ENCODE measurements around the gene HES4.
"Not testable (repeated sequence)": the region's sequence is repeated elsewhere in the genome, so short reads cannot be mapped to it uniquely, and the experiment has no call there.

Gene HES4

DNA sequence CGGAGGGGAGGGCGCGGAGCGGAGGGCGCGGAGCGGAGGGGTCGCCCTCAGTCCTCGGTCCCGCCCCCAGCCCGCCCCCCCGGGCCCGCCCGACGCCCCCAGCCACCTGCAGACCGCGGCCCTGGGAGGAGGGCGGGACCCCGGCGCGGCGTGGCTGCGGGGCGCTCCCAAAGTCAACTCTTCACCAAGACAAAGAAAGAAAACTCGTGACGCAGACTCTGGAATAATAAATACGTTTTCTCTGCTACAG is 1.2 kb downstream of the HES4 start:
- DNase-seq (ENCODE audit: low read depth) = no peak

DNA sequence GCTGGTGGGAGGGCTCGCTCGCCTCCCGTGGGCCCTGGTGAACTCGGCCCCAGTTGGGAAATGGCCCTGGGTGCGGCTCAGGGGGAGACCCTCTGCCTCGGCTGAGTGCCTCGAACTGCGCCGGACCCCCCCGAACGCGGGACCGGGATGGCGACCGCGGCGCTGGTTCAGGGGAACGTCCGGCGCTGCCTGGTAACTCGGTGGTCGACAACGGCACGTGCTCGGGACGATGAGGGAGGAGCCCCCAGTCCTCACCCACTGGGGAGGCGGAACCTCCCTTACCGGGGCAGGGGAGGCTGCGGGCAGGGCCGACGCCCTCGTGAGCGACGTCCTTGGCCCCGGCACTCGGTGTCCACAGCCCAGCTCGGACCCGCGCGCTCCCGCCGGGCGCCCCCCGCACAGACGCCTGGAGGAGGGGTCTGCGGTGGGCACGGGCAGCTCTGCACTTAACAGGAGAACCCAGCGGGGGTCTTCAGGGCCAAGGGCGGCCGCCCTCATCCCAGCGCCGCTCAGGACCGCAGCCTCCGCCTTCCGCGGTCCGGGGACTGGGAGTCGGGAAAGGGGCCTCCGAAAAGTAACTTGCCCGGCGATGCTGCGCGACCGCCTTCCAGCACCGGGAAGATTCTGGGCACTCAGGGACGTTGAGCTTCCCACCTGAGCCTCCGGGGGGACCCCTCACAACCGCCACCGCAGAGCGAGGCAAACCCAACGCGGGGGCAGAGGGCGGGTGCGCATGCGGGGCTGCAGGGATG is 1.7 kb downstream of the HES4 start:
- DNase-seq (ENCODE audit: low read depth) = no peak

GRCh38 chr1:997713-997992 is 2.2 kb downstream of the HES4 start:
- DNase-seq (ENCODE audit: low read depth) = no peak

GRCh38 chr1:996851-997712 is 2.8 kb downstream of the HES4 start:
- no peak for DNase-seq (ENCODE audit: low read depth)

GRCh38 chr1:995665-996633 is 3.9 kb downstream of the HES4 start:
- DNase-seq (ENCODE audit: low read depth) = no peak

DNA sequence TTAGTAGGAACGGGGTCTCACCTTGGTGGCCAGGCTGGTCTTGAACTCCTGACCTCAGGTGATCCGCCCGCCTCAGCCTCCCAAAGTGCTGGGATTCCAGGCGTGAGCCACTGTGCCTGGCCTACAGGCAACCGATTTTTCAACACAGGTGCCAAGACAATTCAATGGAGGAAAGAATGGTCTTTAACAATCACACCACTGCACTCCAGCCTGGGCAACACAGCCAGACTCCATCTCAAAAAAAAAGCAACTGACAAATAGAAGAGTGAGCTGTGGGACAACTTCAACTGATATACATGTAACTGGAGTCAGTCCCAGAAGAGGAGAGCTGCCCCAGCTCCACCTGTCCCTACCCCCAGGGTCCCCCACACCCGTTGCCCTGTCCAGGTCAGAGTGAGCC is 5.4 kb downstream of the HES4 start:
- not testable (repeated sequence) for DNase-seq (ENCODE audit: low read depth)

- no peak for DNase-seq (ENCODE audit: low read depth)
These were observed 6.4 kb downstream of the HES4 start for GRCh38 chr1:993379-993995.

- no peak for DNase-seq (ENCODE audit: low read depth)
These were observed 7.5 kb downstream of the HES4 start for GRCh38 chr1:992362-992761.

DNA sequence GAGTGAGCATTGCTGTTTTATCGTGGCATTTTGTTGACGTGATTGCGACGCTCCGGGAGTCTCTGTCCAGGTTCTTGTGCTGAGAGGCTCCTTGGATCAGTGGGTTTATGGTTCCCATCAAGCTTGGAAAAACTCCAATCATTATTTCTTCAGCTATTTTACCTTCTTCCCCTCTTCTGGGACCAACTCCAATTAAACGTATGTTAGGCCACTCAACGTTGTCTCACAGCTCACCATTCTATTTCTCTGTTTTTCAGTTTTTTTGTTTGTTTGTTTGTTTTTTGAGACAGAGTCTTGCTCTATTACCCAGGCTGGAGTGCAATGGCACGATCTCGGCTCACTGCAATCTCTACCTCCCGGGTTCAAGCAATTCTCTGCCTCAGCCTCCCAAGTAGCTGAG is 8.0 kb downstream of the HES4 start:
- DNase-seq (ENCODE audit: low read depth) = no peak

DNA sequence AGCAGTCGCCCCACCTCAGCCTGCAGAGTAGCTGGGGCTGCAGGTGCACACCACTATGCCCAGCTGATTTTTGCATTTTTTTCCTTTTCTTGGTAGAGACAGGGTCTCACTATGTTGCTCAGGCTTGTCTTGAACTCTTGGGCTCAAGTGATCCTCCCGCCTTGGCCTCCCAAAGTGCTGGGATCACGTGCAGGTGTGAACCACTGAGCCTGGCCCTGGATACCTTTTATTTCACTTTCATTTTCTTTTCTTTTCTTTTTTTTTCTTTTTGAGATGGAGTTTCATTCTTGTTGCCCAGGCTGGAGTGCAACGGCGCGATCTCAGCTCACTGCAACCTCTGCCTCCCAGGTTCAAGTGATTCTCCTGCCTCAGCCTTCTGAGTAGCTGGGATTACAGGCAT is 8.6 kb downstream of the HES4 start:
- DNase-seq (ENCODE audit: low read depth) = not testable (repeated sequence)

- not testable (repeated sequence) for DNase-seq (ENCODE audit: low read depth)
These were observed 11.8 kb downstream of the HES4 start for GRCh38 chr1:988061-988460.

DNA sequence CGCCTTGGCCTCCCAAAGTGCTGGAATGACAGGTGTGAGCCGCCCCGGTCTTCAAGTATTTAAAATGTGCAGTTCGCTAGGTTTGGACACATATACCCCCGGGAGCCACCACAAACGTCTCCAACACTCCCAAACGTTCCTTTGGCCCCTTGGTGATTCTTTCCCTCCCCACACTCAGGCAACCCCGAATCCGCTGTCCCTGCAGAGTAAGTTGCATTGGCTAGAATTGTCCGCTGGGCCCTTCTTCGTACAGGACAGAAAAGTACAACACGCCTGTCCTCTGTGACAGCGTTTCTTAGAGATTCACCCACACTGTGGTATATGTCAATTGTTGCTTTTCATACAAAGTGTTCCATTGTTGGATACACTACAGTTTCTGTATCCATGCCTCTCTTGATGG is 14.8 kb downstream of the HES4 start:
- no peak for DNase-seq (ENCODE audit: low read depth)

DNA sequence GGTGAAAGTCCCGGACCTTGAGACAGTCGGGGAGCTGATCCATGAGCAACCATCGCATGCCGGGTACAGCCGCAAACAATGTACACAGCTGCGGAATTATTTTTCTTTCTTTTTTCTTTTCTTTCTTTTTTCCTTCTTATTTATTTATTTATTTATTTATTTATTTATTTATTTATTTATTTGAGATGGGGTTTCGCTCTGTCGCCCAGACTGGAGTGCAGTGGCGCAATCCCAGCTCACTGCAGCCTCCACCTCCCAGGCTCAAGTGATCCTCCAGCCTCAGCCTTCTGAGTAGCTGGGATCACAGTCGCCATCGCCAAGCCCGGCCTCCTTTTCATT is 15.5 kb downstream of the HES4 start:
- DNase-seq (ENCODE audit: low read depth) = no peak

DNA sequence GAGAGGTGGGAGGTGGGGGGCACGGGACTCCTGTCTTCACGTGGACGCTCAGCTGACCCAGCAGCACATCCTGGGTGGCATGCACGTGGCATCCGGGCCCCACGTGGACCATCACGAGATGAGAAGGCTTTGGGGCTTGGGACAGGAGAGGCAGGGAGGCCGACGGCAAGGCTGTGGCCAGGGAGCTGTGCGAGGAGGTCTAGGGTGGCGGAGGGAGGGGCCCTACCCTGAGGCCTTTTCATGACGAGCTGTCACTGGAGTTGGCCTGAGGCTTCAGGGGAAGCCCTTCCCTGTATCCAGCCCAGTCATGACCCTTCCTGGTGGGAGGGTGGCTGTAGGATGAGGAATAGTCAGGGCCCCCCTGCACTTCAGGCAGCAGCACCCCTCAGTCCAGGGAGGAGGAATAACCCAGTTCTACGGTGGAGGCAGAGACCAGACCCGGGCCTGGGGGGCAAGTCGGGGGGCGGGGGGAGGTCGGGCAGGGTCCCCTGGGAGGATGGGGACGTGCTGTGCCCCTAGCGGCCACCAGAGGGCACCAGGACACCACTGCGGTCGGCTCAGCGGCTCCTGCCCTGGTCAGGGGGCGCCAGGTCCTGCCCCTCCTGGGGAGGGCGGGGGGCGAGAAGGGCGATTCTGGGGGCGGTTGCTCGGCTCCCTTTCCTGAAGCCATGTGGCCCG is 16.0 kb downstream of the HES4 start:
- DNase-seq (ENCODE audit: low read depth) = no peak

GRCh38 chr1:982765-983436 is 17.0 kb downstream of the HES4 start:
- no peak for DNase-seq (ENCODE audit: low read depth)

DNA sequence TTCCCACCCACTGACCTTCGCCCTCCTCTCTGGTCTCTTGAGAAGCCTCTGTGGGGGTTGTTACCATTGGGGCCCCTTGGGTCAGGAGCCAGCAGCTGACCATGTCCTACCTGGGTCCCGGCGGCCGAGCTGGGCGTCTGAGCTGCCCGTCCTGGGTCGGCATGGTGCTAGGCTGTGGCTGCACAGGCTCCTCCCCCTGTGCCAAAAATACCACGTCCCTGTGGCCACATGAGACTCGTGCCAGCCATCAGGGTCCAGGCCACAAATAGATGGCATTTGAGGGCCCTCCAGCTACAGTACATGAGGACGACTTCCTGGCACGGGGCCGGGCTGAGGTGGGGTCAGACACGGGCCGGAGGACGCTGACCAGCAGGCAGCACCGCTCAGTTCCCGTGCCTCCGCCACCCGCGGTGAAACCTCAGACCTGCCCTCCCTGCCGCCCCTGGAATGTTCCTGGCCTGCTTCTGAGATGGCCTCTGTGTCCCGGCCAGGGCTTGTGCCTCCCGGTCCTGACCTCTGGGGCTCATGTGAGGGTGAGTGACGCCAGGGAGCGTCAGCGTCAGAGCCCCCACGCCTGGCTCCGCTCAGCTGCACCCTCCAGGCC is 17.8 kb downstream of the HES4 start, which contains the start of gene PERM1:
PERM1 (minus strand) TSS at position 139 of the 604 bp plus-strand sequence. CDS start 1,064 bp downstream, outside the sequence.
- no peak for DNase-seq (ENCODE audit: low read depth)

- DNase-seq (ENCODE audit: low read depth) = no peak
These were observed 18.4 kb downstream of the HES4 start for GRCh38 chr1:981491-981954.

DNA sequence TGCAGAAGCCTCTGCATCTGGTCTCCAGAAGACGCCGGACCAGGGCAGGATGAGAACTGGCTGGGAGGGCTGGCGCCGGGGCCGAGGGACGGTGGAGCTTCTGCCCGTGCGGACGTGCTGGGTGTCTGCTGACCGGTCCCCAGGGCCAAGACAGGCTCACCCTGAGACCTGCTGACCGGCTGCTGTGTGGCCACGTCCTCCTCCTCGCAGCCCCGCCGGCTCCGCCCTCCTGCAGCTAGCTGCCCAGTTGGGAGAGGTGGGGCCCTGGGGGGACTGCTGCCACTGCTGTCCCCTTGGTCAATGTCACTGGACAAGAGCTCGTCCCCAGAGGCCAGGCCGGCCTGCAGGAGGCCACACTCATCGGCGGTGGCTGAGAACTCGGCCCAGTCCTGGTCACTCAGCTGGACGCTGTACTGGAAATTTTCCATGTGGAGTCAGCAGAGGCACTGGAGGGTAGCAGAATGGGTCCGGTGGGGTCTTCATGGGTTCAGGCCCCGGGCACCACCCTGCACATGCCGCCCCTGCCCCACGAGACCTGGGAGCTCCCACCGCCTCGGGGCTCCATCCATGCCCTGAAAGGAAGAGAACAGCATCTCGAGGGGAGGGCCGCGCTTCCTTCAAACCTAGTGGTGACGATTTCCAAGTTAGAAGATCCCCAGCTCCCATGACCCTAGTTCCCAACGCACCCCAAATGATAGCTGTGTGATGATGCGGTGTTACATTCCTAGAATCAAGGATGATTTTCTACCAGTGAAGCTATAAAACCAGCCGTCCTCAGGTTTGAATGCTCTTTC is 19.1 kb downstream of the HES4 start:
- no peak for DNase-seq (ENCODE audit: low read depth)

DNA sequence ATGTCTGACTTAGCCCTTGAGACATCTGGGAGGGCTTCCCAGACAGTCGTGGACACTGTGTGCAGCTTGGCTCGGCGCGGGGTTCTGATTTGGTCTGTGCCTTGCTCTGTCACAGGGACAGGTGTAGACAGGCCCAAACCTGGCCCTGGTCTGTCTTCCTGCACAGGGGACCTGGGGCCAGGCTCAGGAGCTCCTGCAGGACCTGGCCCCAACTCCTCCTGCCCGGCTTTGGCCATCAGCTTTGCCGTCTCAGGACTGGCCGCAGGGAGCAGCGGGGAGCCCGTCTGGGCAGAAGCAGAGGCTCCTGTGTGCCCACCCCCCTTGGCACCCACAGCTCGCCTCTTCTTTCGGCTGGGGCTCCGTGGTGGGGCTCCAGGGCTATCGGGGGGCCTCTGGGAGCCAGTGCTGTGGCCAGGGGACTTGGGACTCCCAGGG is 19.7 kb downstream of the HES4 start:
- DNase-seq (ENCODE audit: low read depth) = no peak

DNA sequence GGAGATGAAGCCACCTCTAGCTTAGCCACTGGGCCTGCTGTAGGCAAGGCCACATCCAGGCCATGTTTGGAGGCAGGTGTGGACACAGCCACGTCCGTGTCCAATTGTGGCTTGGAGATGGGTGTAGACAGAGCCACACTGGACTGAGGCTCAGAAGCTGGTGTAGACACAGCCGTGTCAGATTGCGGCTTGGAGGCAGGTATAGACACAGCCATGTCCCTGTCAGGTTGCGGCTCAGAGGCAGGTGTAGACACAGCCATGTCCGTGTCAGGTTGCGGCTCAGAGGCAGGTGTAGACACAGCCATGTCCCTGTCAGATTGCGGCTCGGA is 20.2 kb downstream of the HES4 start:
- DNase-seq (ENCODE audit: low read depth) = no peak

Data from T-helper 22 cell (primary cell).